GM06990 (cell line): Measurements from ENCODE around the gene BCAP31.
"Not testable (repeated sequence)": the region's sequence is repeated elsewhere in the genome, so short reads cannot be mapped to it uniquely, and the experiment has no call there.

Experiments
- DNase-seq: peaks from one replicate; pipeline ENCODE4 v3.0.0-alpha.2; 2011; ENCODE audit not compliant: insufficient read length; ENCODE audit errors: extremely low read depth
- H3K27me3 ChIP-seq: replicated peaks from 2 replicates; pipeline ENCODE4 v1.6.0; 2011; ENCODE audit warnings: low read length; ENCODE audit not compliant: control insufficient read depth, insufficient read depth
- H3K36me3 ChIP-seq: 2 replicates; pipeline ENCODE4 v1.5.1; 2011; ENCODE audit warnings: low read length; ENCODE audit not compliant: control insufficient read depth, insufficient read depth
- H3K4me3 ChIP-seq: replicated peaks from 2 replicates; pipeline ENCODE4 v1.5.1; 2011; ENCODE audit warnings: low read depth, mild to moderate bottlenecking, control low read depth, low read length
- CTCF ChIP-seq: IDR thresholded peaks from 2 replicates; pipeline ENCODE4 v1.5.1; 2011; ENCODE audit warnings: low read length, control low read depth, mild to moderate bottlenecking, inconsistent platforms; ENCODE audit not compliant: insufficient read depth, poor library complexity, severe bottlenecking

Gene BCAP31

GRCh38 chrX:153697924-153698865, 26.0 kb downstream of the BCAP31 start:
- H3K4me3 ChIP-seq: no peak overlapping the region
- TF ChIP-seq CTCF: no peak
- no peak for DNase-seq
- peaks cover 4% of the 10 kb centered on the region for H3K36me3 ChIP-seq
- H3K27me3 ChIP-seq: no peaks in the 10 kb centered on the region

GRCh38 chrX:153696986-153697722, 27.0 kb downstream of the BCAP31 start:
- not testable (repeated sequence) for DNase-seq, H3K27me3 ChIP-seq, H3K4me3 ChIP-seq, H3K36me3 ChIP-seq

GRCh38 chrX:153696538-153696937, 27.6 kb downstream of the BCAP31 start:
- not testable (repeated sequence) for H3K4me3 ChIP-seq, H3K27me3 ChIP-seq, H3K36me3 ChIP-seq, DNase-seq

GRCh38 chrX:153696100-153696499, 28.1 kb downstream of the BCAP31 start:
- Histone ChIP-seq H3K27me3 (no peaks in the 10 kb centered on the region), H3K36me3 (peaks cover 1% of the 10 kb centered on the region), H3K4me3 (no peak overlapping the region)
- no peak for TF ChIP-seq CTCF
- no peak for DNase-seq

GRCh38 chrX:153694687-153695270, 29.4 kb downstream of the BCAP31 start:
- H3K4me3 ChIP-seq: no peak overlapping the region
- no peak for DNase-seq
- H3K27me3 ChIP-seq: no peaks in the 10 kb centered on the region
- no peak for TF ChIP-seq CTCF
- no peaks in the 10 kb centered on the region for H3K36me3 ChIP-seq

- not testable (repeated sequence) for DNase-seq, H3K36me3 ChIP-seq, H3K4me3 ChIP-seq, H3K27me3 ChIP-seq
Measured at GRCh38 chrX:153694256-153694655, 29.9 kb downstream of the BCAP31 start.
